Measurements from ENCODE around the gene GRPEL1. TPM values are rescaled to one million over a fixed set of nuclear protein-coding genes. Genes with fewer than 3 reads are reported as not detected.
"Not testable (repeated sequence)": the region's sequence is repeated elsewhere in the genome, so short reads cannot be mapped to it uniquely, and the experiment has no call there.

GRPEL1 gene
- total and polyA plus RNA-seq, 9 of the 15 experiments (the other 6 are each of a cell fraction or from before 2014, with no cell fraction given) = 43.4 to 192 (median 86.6) TPM

- DNase-seq (ENCODE audit: extremely low read depth in 1 of 4, low spot score in 3 of 4); H3K9me3 ChIP-seq (replicated peaks; ENCODE audit: control insufficient read depth, insufficient read depth, low read depth, low read length); H3K9me1 ChIP-seq (ENCODE audit: control insufficient read depth, insufficient read depth, low read length); BruUV-seq (replicated peaks); ATAC-seq; H3K9ac ChIP-seq (ENCODE audit: insufficient read depth in 1 of 2, low read depth in 2 of 2, low read length in 2 of 2); H4K20me1 ChIP-seq (replicated peaks; ENCODE audit: control insufficient read depth, insufficient read depth, low read length); H3K36me3 ChIP-seq (ENCODE audit: control insufficient read depth, insufficient read depth, low read length); H3K27ac ChIP-seq (ENCODE audit: extremely low read depth, low read depth, low read length); FAIRE-seq; H3K4me2 ChIP-seq (ENCODE audit: insufficient read depth, low read length); H2AFZ ChIP-seq (ENCODE audit: low read depth, low read length); H3K79me2 ChIP-seq (ENCODE audit: control insufficient read depth, insufficient read depth, low read length); intact Hi-C loops (cut with micrococcal nuclease); H3K4me3 ChIP-seq; CTCF ChIA-PET (ENCODE audit: low intra/inter-chr PET ratio); in situ Hi-C loops (cut with MboI); H3K27me3 ChIP-seq (ENCODE audit: control insufficient read depth in 2 of 2, insufficient read depth in 2 of 2, low read length in 2 of 2): not testable (repeated sequence)
- peak; percentile 68 for TF ChIP-seq ZNF146 (CRISPR knock-in tag; IDR thresholded peaks at IDR 0.05; ENCODE audit: unreplicated experiment)
- H3K4me1 ChIP-seq (replicated peaks in 1 of 2; ENCODE audit: control insufficient read depth in 2 of 2, insufficient read depth in 2 of 2, low read length in 2 of 2) = peaks cover 11 to 31% of the 10 kb centered on the region in 2 experiments; a peak in 4 of 5 replicates
- POLR2A ChIA-PET = interaction anchor here (0.9 kb wide), 1 partner anchor 9 kb away, joined by 4 read pairs; no protein-coding TSS in a partner anchor
Measured at GRCh38 chr4:7079483-7079882, 11.6 kb upstream of the GRPEL1 start.

DNA sequence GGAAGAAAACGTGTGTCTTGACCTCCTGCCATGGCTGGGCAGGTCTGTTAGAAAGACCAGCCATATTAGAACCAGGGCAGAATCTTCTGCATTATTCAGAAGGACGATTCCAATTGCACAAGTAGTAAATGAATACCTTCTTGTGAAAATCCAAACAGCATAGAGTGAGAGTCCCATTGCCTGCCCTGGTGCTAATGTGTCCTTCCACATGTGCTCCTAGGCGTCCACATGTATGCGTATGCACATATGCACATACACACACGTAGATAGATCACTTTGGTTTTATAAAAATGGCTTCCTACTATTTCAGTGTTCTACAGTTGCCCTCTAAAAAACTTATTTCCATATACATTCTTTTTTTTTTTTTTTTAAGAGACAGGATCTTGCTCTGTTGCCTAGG lies 10.2 kb upstream of the GRPEL1 start:
- Histone ChIP-seq H3K4me3 (no peak overlapping the region), H3K79me2 (ENCODE audit: control insufficient read depth, insufficient read depth, low read length) (no peaks in the 10 kb centered on the region), H3K4me1 (replicated peaks in 1 of 2; ENCODE audit: control insufficient read depth in 2 of 2, insufficient read depth in 2 of 2, low read length in 2 of 2) (peaks cover 11 to 31% of the 10 kb centered on the region in 2 experiments; a peak in 4 of 5 replicates), H3K9ac (ENCODE audit: insufficient read depth in 1 of 2, low read depth in 2 of 2, low read length in 2 of 2) (no peak overlapping the region), H3K4me2 (ENCODE audit: insufficient read depth, low read length) (no peak overlapping the region), H3K36me3 (ENCODE audit: control insufficient read depth, insufficient read depth, low read length) (no peaks in the 10 kb centered on the region), H3K9me3 (replicated peaks; ENCODE audit: control insufficient read depth, insufficient read depth, low read depth, low read length) (peaks cover 4% of the 10 kb centered on the region), H3K9me1 (ENCODE audit: control insufficient read depth, insufficient read depth, low read length) (no peaks in the 10 kb centered on the region), H3K27ac (ENCODE audit: extremely low read depth, low read depth, low read length) (no peak overlapping the region), H3K27me3 (ENCODE audit: control insufficient read depth in 2 of 2, insufficient read depth in 2 of 2, low read length in 2 of 2) (no peaks in the 10 kb centered on the region), H2AFZ (ENCODE audit: low read depth, low read length) (no peak overlapping the region), H4K20me1 (replicated peaks; ENCODE audit: control insufficient read depth, insufficient read depth, low read length) (no peaks in the 10 kb centered on the region; the same call in none of the 2 replicates)
- intact Hi-C loops (cut with micrococcal nuclease) = no loop called here
- POLR2A ChIA-PET = interaction anchor here (0.6 to 0.9 kb wide), 3 partner anchors 10 to 736 kb away, joined by 3 to 4 read pairs (median 3); partner anchors contain the start of gene GRPEL1
- ATAC-seq (no peak), FAIRE-seq (no peak), DNase-seq (ENCODE audit: extremely low read depth in 1 of 4, low spot score in 3 of 4) (no peak)
- BruUV-seq (replicated peaks) = no TSS peak
- WGBS (ENCODE audit: insufficient coverage, low coverage, missing lambda C conversion rate) = 31% methylated on average over 5 of the region's 5 CpGs
- in situ Hi-C loops (cut with MboI) = no loop called here
- CTCF ChIA-PET (ENCODE audit: low intra/inter-chr PET ratio) = no interaction called here
- TF ChIP-seq RCOR1 (IDR thresholded peaks at IDR 0.05; ENCODE audit: borderline replicate concordance in 1 of 2, low read depth in 2 of 2, low read length in 2 of 2) (no peak), NELFE (IDR thresholded peaks at IDR 0.05; ENCODE audit: insufficient read depth, insufficient read length) (no peak), ETV1 (tag; conservative IDR thresholded peaks at IDR 0.05; ENCODE audit: low read depth) (no peak), ZNF165 (CRISPR knock-in tag; IDR thresholded peaks at IDR 0.05; ENCODE audit: borderline replicate concordance) (no peak), ZNF274 (IDR thresholded peaks at IDR 0.05; ENCODE audit: borderline replicate concordance, low read depth, low read length) (no peak), HNRNPL (IDR thresholded peaks at IDR 0.05; ENCODE audit: low read depth, low read length) (no peak), SMARCA4 (IDR thresholded peaks at IDR 0.05) (no peak), ZNF408 (CRISPR knock-in tag; IDR thresholded peaks at IDR 0.05; ENCODE audit: low read depth) (no peak), ZNF140 (CRISPR knock-in tag; IDR thresholded peaks at IDR 0.05) (no peak), POLR2AphosphoS2 (IDR thresholded peaks at IDR 0.05; ENCODE audit: low read length) (no peak), OTX1 (CRISPR knock-in tag; IDR thresholded peaks at IDR 0.05) (no peak), ZNF668 (CRISPR knock-in tag; IDR thresholded peaks at IDR 0.05) (no peak), SAFB (IDR thresholded peaks at IDR 0.05; ENCODE audit: borderline replicate concordance, low read depth, low read length) (no peak), COPS2 (conservative IDR thresholded peaks at IDR 0.05) (no peak), U2AF1 (optimal IDR thresholded peaks at IDR 0.05; ENCODE audit: low read depth, low read length) (no peak)
- TF ChIP-seq, protein P1, sequence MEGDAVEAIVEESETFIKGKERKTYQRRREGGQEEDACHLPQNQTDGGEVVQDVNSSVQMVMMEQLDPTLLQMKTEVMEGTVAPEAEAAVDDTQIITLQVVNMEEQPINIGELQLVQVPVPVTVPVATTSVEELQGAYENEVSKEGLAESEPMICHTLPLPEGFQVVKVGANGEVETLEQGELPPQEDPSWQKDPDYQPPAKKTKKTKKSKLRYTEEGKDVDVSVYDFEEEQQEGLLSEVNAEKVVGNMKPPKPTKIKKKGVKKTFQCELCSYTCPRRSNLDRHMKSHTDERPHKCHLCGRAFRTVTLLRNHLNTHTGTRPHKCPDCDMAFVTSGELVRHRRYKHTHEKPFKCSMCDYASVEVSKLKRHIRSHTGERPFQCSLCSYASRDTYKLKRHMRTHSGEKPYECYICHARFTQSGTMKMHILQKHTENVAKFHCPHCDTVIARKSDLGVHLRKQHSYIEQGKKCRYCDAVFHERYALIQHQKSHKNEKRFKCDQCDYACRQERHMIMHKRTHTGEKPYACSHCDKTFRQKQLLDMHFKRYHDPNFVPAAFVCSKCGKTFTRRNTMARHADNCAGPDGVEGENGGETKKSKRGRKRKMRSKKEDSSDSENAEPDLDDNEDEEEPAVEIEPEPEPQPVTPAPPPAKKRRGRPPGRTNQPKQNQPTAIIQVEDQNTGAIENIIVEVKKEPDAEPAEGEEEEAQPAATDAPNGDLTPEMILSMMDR (IDR thresholded peaks at IDR 0.05 in 2 of 3, conservative IDR thresholded peaks at IDR 0.05 in 1 of 3; ENCODE audit: insufficient read depth in 2 of 3, low read depth in 1 of 3, low read length in 3 of 3) = no peak

All from K562 (cell line).